Right lobe of liver (tissue), 6 donors: ENCODE data around the gene MMGT1. TPM values are rescaled to one million over a fixed set of nuclear protein-coding genes. Genes with fewer than 3 reads are reported as not detected.
"Not testable (repeated sequence)": the region's sequence is repeated elsewhere in the genome, so short reads cannot be mapped to it uniquely, and the experiment has no call there.

Source experiments
- ATAC-seq, 4 donors: fragments of 200-7000 bp; cut with Tn5 transposase; one replicate each; pipeline ENCODE4 v1.9.1; 2020; ENCODE audit warnings: mild to moderate bottlenecking in 4 of 4, moderate library complexity in 4 of 4
- DNase-seq, 3 donors: peaks; one replicate each; pipeline ENCODE4 v3.0.0-alpha.2; 2020
- H3K27ac ChIP-seq, 3 donors: fragments of 200-600 bp; one replicate each; pipeline ENCODE4 v1.8.0; 2022
- H3K27me3 ChIP-seq, 2 donors: fragments of 200-600 bp; one replicate each; pipeline ENCODE4 v1.8.0; 2022
- H3K36me3 ChIP-seq, 4 donors: fragments of 200-600 bp; sonication (generic) in 1 of 4; one replicate each; pipeline versions ENCODE4 v1.5.1 to v1.8.0; 2017 to 2022; ENCODE audit warnings: control low read depth in 1 of 4
- H3K4me1 ChIP-seq, 4 donors: fragments of 200-600 bp; sonication (generic) in 1 of 4; one replicate each; pipeline versions ENCODE4 v1.5.1 to v1.8.0; 2017 to 2022; ENCODE audit warnings: control low read depth in 1 of 4
- H3K4me3 ChIP-seq, 3 donors: fragments of 200-600 bp; one replicate each; pipeline ENCODE4 v1.8.0; 2022
- H3K9me3 ChIP-seq, 4 donors: fragments of 200-600 bp; sonication (generic) in 1 of 4; one replicate each; pipeline versions ENCODE4 v1.5.1 to v1.8.0; 2017 to 2022; ENCODE audit warnings: control low read depth in 1 of 4
- POLR2A ChIP-seq: fragments of 450-650 bp; IDR thresholded peaks from one replicate; pipeline ENCODE4 v1.6.1; 2017; ENCODE audit warnings: antibody characterized with exemption, mild to moderate bottlenecking
- WGBS: methylation state at CpG from one replicate; pipeline ENCODE4 v1.1.6; 2018; ENCODE audit warnings: low coverage, low lambda C conversion rate; ENCODE audit not compliant: insufficient coverage; ENCODE audit errors: missing lambda C conversion rate; 5-methylcytosine and 5-hydroxymethylcytosine counted together
- intact Hi-C, 2 donors: fragments of 100-400 bp; cut with DNase I; formaldehyde crosslinking; loops; one replicate each; pipeline versions ENCODE4 v1.11.2 to v1.14.1; 2022
- total RNA-seq, 6 experiments: library from RNA; depleted of rRNA in 2 of 6; stranded (reverse); fragments of >200 nt in 2 of 6; fragmentation: NEBNext Ultra II Directional in 3 of 6; extraction: Animal tissue kit (Norgen Biotek cat#: 25700) in 3 of 6; gene quantifications; one replicate each; pipeline versions ENCODE4 v1.1.0 to v1.2.4, GENCODE V29; 2016 to 2023
- TF ChIP-seq, protein P1 (sequence below), 4 donors: fragments of 200-600 bp in 3 of 4; fragments of 450-650 bp in 1 of 4; IDR thresholded peaks; one replicate each; pipeline versions ENCODE4 v1.5.1 to v1.8.0; 2016 to 2022; ENCODE audit warnings: antibody characterized with exemption in 4 of 4, mild to moderate bottlenecking in 2 of 4
- donor health status: DM: no; HTN: yes; CAD: no.
- donor health status: DM: no; HTN: no; CAD: no.
- donor health status: DM: no; HTN: no; CAD: no.
- donor health status: DM: no; HTN: yes; CAD: no.
- donor health status: DM: no; HTN: yes; CAD: no.

The MMGT1 gene
- total RNA-seq, 6 experiments from 2014 or later: 4.4 to 7.4 (median 6.4) TPM

DNA sequence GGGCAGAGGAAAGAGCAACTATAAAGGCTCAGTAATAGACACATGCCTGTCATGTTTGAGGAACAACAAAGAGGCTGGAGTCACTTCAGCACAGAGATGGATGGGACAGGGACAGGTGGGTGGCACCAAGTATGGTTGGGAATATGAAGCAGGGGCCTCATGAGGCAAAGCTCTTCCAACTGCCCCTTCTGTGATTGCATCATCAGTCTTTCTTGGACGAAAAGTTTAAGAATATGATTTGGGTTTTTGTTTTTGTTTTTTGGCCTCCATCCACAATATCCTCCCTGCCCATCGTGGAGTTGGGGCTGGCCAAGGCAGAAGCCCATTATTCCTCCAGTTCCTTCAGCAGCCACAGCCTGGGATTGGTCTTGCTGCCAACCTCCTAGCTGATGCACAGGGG is 45.9 kb downstream of the MMGT1 start:
- TF ChIP-seq POLR2A: no peak
- TF ChIP-seq, protein P1, sequence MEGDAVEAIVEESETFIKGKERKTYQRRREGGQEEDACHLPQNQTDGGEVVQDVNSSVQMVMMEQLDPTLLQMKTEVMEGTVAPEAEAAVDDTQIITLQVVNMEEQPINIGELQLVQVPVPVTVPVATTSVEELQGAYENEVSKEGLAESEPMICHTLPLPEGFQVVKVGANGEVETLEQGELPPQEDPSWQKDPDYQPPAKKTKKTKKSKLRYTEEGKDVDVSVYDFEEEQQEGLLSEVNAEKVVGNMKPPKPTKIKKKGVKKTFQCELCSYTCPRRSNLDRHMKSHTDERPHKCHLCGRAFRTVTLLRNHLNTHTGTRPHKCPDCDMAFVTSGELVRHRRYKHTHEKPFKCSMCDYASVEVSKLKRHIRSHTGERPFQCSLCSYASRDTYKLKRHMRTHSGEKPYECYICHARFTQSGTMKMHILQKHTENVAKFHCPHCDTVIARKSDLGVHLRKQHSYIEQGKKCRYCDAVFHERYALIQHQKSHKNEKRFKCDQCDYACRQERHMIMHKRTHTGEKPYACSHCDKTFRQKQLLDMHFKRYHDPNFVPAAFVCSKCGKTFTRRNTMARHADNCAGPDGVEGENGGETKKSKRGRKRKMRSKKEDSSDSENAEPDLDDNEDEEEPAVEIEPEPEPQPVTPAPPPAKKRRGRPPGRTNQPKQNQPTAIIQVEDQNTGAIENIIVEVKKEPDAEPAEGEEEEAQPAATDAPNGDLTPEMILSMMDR (IDR thresholded peaks at IDR 0.05): no peak
- intact Hi-C loops: no loop called here
- no peaks in the 10 kb centered on the region for H3K4me1 ChIP-seq
- 28% methylated on average over 2 of the region's 2 CpGs for WGBS
- no peak overlapping the region for H3K27ac ChIP-seq
- no peaks in the 10 kb centered on the region for H3K27me3 ChIP-seq
- H3K4me3 ChIP-seq: no peak overlapping the region
- H3K36me3 ChIP-seq: no peaks in the 10 kb centered on the region
- DNase-seq: no peak
- no peak for ATAC-seq
- H3K9me3 ChIP-seq: no peaks in the 10 kb centered on the region

DNA sequence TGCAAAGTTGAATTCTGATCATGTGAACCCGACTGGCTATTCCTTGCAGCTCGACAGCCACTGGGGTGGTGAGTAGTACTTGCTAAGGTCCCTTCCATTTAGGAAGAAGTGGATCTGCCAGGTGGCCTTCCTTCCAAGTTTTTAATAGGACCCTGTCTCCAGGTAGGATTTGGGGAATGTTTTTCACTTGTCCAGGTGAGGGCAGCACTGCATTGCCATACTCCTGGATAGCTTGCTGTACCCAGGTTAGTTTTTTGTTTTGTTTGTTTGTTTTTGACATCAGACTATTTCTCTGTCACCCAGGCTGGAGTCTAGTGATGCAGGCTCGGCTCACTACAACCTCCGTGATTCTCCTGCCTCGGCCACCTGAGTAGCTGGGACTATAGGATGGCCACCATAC is 50.4 kb downstream of the MMGT1 start:
- no peaks in the 10 kb centered on the region for H3K9me3 ChIP-seq
- no peak overlapping the region for H3K4me3 ChIP-seq
- H3K27me3 ChIP-seq: no peaks in the 10 kb centered on the region
- no peak for DNase-seq
- no peak for TF ChIP-seq POLR2A
- TF ChIP-seq, protein P1 (IDR thresholded peaks at IDR 0.05): peak in 3 of 4 donors; percentile 16 to 27 (median 25)
- WGBS: 54% methylated on average over 5 of the region's 5 CpGs
- ATAC-seq: no peak
- H3K27ac ChIP-seq: no peak overlapping the region
- no peaks in the 10 kb centered on the region for H3K4me1 ChIP-seq
- intact Hi-C loops: no loop called here
- no peaks in the 10 kb centered on the region for H3K36me3 ChIP-seq

DNA sequence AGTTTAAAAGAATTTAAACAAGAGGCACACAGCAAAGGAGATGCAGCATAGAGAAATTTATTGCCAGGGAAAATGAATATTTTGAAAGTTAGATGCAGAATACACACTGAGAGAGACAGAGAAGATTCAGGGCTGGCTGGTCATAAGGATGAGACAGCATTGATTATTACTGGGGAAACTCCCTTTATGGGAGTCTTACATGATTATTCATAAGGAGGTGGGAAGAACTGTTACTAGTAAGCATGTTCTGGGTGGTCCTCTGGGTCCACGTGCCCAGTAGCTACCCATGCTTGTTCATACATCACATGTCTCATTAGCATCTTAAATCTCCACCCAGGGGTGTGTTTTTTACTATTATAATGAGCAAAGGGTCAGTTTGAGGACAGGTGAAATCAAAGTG is 53.3 kb downstream of the MMGT1 start:
- H3K9me3 ChIP-seq, H3K27ac ChIP-seq, H3K4me1 ChIP-seq, H3K36me3 ChIP-seq, H3K27me3 ChIP-seq, H3K4me3 ChIP-seq, intact Hi-C loops, ATAC-seq, DNase-seq: not testable (repeated sequence)
- 14% methylated on average over 1 of the region's 1 CpG for WGBS

DNA sequence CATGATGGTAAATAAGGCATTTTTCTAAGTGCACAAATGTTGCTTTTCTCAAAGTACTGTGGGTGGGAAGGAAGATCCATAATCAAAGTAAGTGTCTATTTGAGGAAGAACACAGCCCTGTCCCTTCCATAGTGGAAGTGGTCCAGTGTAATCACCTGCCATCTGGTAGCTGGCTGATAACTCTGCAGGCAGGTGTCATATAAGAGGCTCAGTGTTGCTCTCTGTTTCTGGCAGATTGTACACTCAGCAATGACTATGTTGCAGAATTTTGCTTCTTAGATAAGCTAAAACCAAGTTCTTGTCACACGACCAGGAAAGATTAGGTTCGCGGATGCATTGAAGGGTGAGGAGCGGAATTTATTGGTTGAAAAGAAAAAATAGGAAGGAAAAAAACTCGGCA is 59.4 kb downstream of the MMGT1 start:
- ATAC-seq (no peak), DNase-seq (no peak)
- 50% methylated on average over 5 of the region's 5 CpGs for WGBS
- Histone ChIP-seq H3K27me3 (no peaks in the 10 kb centered on the region), H3K9me3 (no peaks in the 10 kb centered on the region), H3K36me3 (no peaks in the 10 kb centered on the region), H3K4me1 (no peaks in the 10 kb centered on the region), H3K27ac (no peak overlapping the region), H3K4me3 (no peak overlapping the region)
- intact Hi-C loops: no loop called here
- no peak for TF ChIP-seq POLR2A
- TF ChIP-seq, protein P1 (IDR thresholded peaks at IDR 0.05): no peak

Other genes with a start within 250 kb of the MMGT1 start
- gene CT45A3, start 205.8 kb downstream of the MMGT1 start, total RNA-seq: not detected
- gene CT45A5, start 188.5 kb downstream of the MMGT1 start, total RNA-seq: not detected
- not detected for gene CT45A6, start 171.2 kb downstream of the MMGT1 start, total RNA-seq
- not detected for gene CT45A2, start 154.0 kb downstream of the MMGT1 start, total RNA-seq
- not detected for gene CT45A7, start 136.7 kb downstream of the MMGT1 start, total RNA-seq
- not detected for gene CT45A8, start 119.5 kb downstream of the MMGT1 start, total RNA-seq
- not detected for gene CT45A9, start 102.2 kb downstream of the MMGT1 start, total RNA-seq
- gene CT45A10, start 80.5 kb downstream of the MMGT1 start, total RNA-seq: not detected
- not detected for gene SAGE1, start 80.3 kb downstream of the MMGT1 start, total RNA-seq
- gene SLC9A6, start 11.4 kb upstream of the MMGT1 start, total RNA-seq: 1 to 10 TPM; 3.6 to 7.6 (median 4.9) TPM
- 10 to 100 TPM in 5 of 6 experiments, 1 to 10 TPM in 1; 8.0 to 27.6 (median 18.5) TPM for gene FHL1, start 173.5 kb upstream of the MMGT1 start, total RNA-seq